HCT116 (cell line): Measurements from ENCODE around the gene GSTA2. TPM values are rescaled to one million over a fixed set of nuclear protein-coding genes. Genes with fewer than 3 reads are reported as not detected.

Experiments
- ATAC-seq: fragments of 200-7000 bp; cut with Tn5 transposase; 2 replicates; pipeline ENCODE4 v1.9.1; 2020; ENCODE audit warnings: mild to moderate bottlenecking, moderate library complexity
- BruUV-seq: library from RNA; stranded (reverse); fragments of 400-500 nt; replicated peaks from 2 replicates; lab custom pipeline; 2021; lab: Mats Ljungman, UMichigan
- CTCF ChIA-PET: fragments of 300-600 bp; sonication (Branson Sonifier 250); formaldehyde crosslinking; loops from one replicate; lab custom pipeline; 2021; ENCODE audit warnings: antibody characterized with exemption; lab: Charles Lee
- POLR2A ChIA-PET: fragments of 300-600, 350-600 bp; sonication (Branson Sonifier 250); formaldehyde crosslinking; loops from one replicate; lab custom pipeline; 2021; ENCODE audit warnings: antibody characterized with exemption; lab: Charles Lee
- RAD21 ChIA-PET, 2 experiments: fragments of 300-600 bp; sonication (Branson Sonifier 250); formaldehyde crosslinking; loops; one replicate each; lab custom pipeline; 2023; ENCODE audit warnings: low total read pairs in 2 of 2; ENCODE audit not compliant: uncharacterized antibody in 2 of 2, unreplicated experiment in 2 of 2, low non-redundant PET in 1 of 2; lab: Charles Lee
- DNase-seq: peaks from one replicate; pipeline ENCODE4 v3.0.0-alpha.2; 2010; ENCODE audit warnings: low read depth, low spot score
- H2AFZ ChIP-seq: fragments of 200-600 bp; shearing (Covaris generic), sonication (generic); 2 replicates; pipeline ENCODE4 v1.6.1; 2017; ENCODE audit warnings: low read depth, mixed run types, mixed read lengths, antibody characterized with exemption, low read length; ENCODE audit not compliant: poor library complexity, severe bottlenecking
- H3K27ac ChIP-seq: 2 replicates; pipeline ENCODE4 v1.5.1; 2012; ENCODE audit warnings: low read depth, low read length
- H3K27me3 ChIP-seq: fragments of 200-600 bp; sonication (generic); 2 replicates; pipeline ENCODE4 v1.6.1; 2016; ENCODE audit warnings: mixed run types, low read length, mixed read lengths; ENCODE audit not compliant: insufficient read depth
- H3K36me3 ChIP-seq, 2 experiments: fragments of 200-500 bp in 1 of 2; fragments of 200-600 bp in 1 of 2; sonication (Bioruptor generic) in 1 of 2; sonication (generic) in 1 of 2; 2 replicates each; pipeline versions ENCODE4 v1.5.1 to v1.6.1; 2014 to 2016; ENCODE audit warnings: low read length in 2 of 2, inconsistent platforms in 1 of 2, mixed read lengths in 1 of 2, mixed run types in 1 of 2; ENCODE audit not compliant: insufficient read depth in 2 of 2, control insufficient read depth in 1 of 2
- H3K4me1 ChIP-seq, 2 experiments: fragments of 200-600 bp in 1 of 2; sonication (generic) in 1 of 2; 2 replicates each; pipeline versions ENCODE4 v1.5.1 to v1.6.1; 2012 to 2017; ENCODE audit warnings: low read length in 2 of 2, inconsistent platforms in 1 of 2, mild to moderate bottlenecking in 1 of 2, mixed read lengths in 1 of 2, mixed run types in 1 of 2, moderate library complexity in 1 of 2; ENCODE audit not compliant: insufficient read depth in 2 of 2, control insufficient read depth in 1 of 2
- H3K4me2 ChIP-seq: fragments of 200-600 bp; sonication (generic); 2 replicates; pipeline ENCODE4 v1.6.1; 2017; ENCODE audit warnings: mixed run types, low read length, mixed read lengths
- H3K4me3 ChIP-seq, 2 experiments: fragments of 200-600 bp in 1 of 2; sonication (generic) in 1 of 2; replicated peaks in 1 of 2; 2 replicates each; pipeline ENCODE4 v1.5.1; 2011 to 2016; ENCODE audit warnings: low read length in 2 of 2, control low read depth in 1 of 2, low read depth in 1 of 2, mild to moderate bottlenecking in 1 of 2, mixed read lengths in 1 of 2, mixed run types in 1 of 2
- H3K79me2 ChIP-seq: fragments of 200-600 bp; sonication (generic); 2 replicates; pipeline ENCODE4 v1.6.1; 2017; ENCODE audit warnings: mild to moderate bottlenecking, mixed run types, low read length, moderate library complexity, mixed read lengths; ENCODE audit not compliant: insufficient read depth
- H3K9ac ChIP-seq: fragments of 200-600 bp; sonication (generic); 2 replicates; pipeline ENCODE4 v1.6.1; 2016; ENCODE audit warnings: low read length, mixed read lengths
- H3K9me2 ChIP-seq: fragments of 200-600 bp; sonication (generic), shearing (Covaris generic); 2 replicates; pipeline ENCODE4 v1.6.1; 2017; ENCODE audit warnings: mixed run types, mild to moderate bottlenecking, moderate library complexity; ENCODE audit not compliant: insufficient read depth
- H3K9me3 ChIP-seq, 2 experiments: fragments of 200-500 bp in 1 of 2; fragments of 200-600 bp in 1 of 2; sonication (Bioruptor generic) in 1 of 2; sonication (generic) in 1 of 2; 2 replicates each; pipeline ENCODE4 v1.6.1; 2014 to 2017; ENCODE audit warnings: low read length in 2 of 2, mixed read lengths in 2 of 2, inconsistent platforms in 1 of 2, low read depth in 1 of 2, mild to moderate bottlenecking in 1 of 2, mixed run types in 1 of 2, moderate library complexity in 1 of 2; ENCODE audit not compliant: control insufficient read depth in 1 of 2, insufficient read depth in 1 of 2
- H4K20me1 ChIP-seq: fragments of 200-600 bp; sonication (generic), shearing (Covaris generic); 2 replicates; pipeline ENCODE4 v1.6.1; 2017; ENCODE audit warnings: mixed run types, mild to moderate bottlenecking, moderate library complexity; ENCODE audit not compliant: insufficient read depth
- CBX3 ChIP-seq: IDR thresholded peaks from 2 replicates; pipeline ENCODE4 v1.6.1; 2012; ENCODE audit warnings: low read depth
- CEBPB ChIP-seq: IDR thresholded peaks from 2 replicates; pipeline ENCODE4 v1.6.1; 2012; ENCODE audit warnings: low read depth
- EGR1 ChIP-seq: IDR thresholded peaks from 2 replicates; pipeline ENCODE4 v1.6.1; 2012; ENCODE audit warnings: low read depth
- ELF1 ChIP-seq: IDR thresholded peaks from 2 replicates; pipeline ENCODE4 v1.6.1; 2012; ENCODE audit warnings: low read depth, borderline replicate concordance
- EZH2 ChIP-seq: fragments of 200-600 bp; sonication (generic); IDR thresholded peaks from 2 replicates; pipeline ENCODE4 v1.6.1; 2017; ENCODE audit warnings: antibody characterized with exemption, mixed run types
- EZH2phosphoT487 ChIP-seq: fragments of 200-600 bp; IDR thresholded peaks from 2 replicates; pipeline ENCODE4 v1.6.1; 2018; ENCODE audit warnings: antibody characterized with exemption, borderline replicate concordance
- JUND ChIP-seq: IDR thresholded peaks from 2 replicates; pipeline ENCODE4 v1.6.1; 2012
- POLR2AphosphoS5 ChIP-seq: IDR thresholded peaks from 2 replicates; pipeline ENCODE4 v1.6.1; 2011; ENCODE audit warnings: mild to moderate bottlenecking, low read depth, low read length, moderate library complexity
- RAD21 ChIP-seq: IDR thresholded peaks from 2 replicates; pipeline ENCODE4 v1.6.1; 2012; ENCODE audit warnings: low read depth, mild to moderate bottlenecking
- SIN3A ChIP-seq: IDR thresholded peaks from 2 replicates; pipeline ENCODE4 v1.6.1; 2012; ENCODE audit warnings: low read depth
- SRF ChIP-seq: IDR thresholded peaks from 2 replicates; pipeline ENCODE4 v1.6.1; 2012; ENCODE audit warnings: low read depth
- TCF7L2 ChIP-seq: IDR thresholded peaks from 2 replicates; pipeline ENCODE4 v1.7.0; 2011; ENCODE audit warnings: borderline replicate concordance, inconsistent platforms; ENCODE audit not compliant: insufficient read depth, insufficient read length; ENCODE audit errors: extremely low read depth
- YY1 ChIP-seq: IDR thresholded peaks from 2 replicates; pipeline ENCODE4 v1.6.1; 2011; ENCODE audit warnings: low read length, low read depth, moderate library complexity, mild to moderate bottlenecking; ENCODE audit not compliant: insufficient replicate concordance; ENCODE audit errors: extremely low read depth
- ZFX ChIP-seq: fragments of 450-650 bp; IDR thresholded peaks from 2 replicates; pipeline ENCODE4 v1.6.1; 2017
- ZNF274 ChIP-seq: fragments of 200-500 bp; sonication (Bioruptor generic); IDR thresholded peaks from 2 replicates; pipeline ENCODE4 v1.6.1; 2014; ENCODE audit warnings: mild to moderate bottlenecking, low read depth, low read length, inconsistent platforms
- intact Hi-C: fragments of 100-400 bp; cut with micrococcal nuclease; formaldehyde crosslinking; loops from 2 replicates; pipeline ENCODE4 v1.10.0; 2022
- total RNA-seq: library from RNA; stranded (reverse); gene quantifications from one replicate; pipeline ENCODE4 v1.2.1, GENCODE V29; 2021; ENCODE audit not compliant: unreplicated experiment
- TF ChIP-seq, protein P1 (sequence below): IDR thresholded peaks from 2 replicates; pipeline ENCODE4 v1.6.1; 2011; ENCODE audit warnings: mild to moderate bottlenecking, low read length, moderate library complexity; ENCODE audit not compliant: insufficient replicate concordance; ENCODE audit errors: extremely low read depth
- TF ChIP-seq, protein P2 (sequence below): IDR thresholded peaks from 2 replicates; pipeline ENCODE4 v1.6.1; 2012
- TF ChIP-seq, protein P3 (sequence below): IDR thresholded peaks from 2 replicates; pipeline ENCODE4 v1.6.1; 2012; ENCODE audit warnings: low read depth

The GSTA2 gene
- total RNA-seq, 1 experiment from 2014 or later: not detected

DNA sequence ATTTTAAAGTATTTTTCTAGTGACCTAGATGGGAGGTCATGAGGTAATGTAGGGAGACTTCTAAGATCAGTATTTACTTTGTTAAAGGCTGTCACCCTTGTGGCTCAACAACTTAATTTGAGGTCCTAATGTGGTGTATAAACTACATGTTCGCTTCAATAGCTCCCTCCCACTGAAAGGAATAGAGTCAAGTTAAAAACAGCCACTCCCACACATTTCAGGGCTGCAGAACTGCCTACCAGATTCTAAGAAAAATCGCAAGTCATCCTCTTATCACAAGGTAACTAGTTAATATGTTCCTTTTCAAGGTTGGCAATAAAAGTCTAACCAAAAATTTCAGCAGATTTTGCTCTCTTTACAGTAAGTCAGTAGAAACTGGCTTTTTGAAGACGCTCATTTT, 25.2 kb upstream of the GSTA2 start:
- DNase-seq (no peak), ATAC-seq (no peak)
- Histone ChIP-seq H3K27me3 (no peaks in the 10 kb centered on the region), H3K27ac (no peak overlapping the region), H3K4me2 (no peak overlapping the region), H3K9me3 (no peaks in the 10 kb centered on the region), H2AFZ (no peak overlapping the region), H3K9ac (no peak overlapping the region), H3K9me2 (no peaks in the 10 kb centered on the region), H4K20me1 (no peaks in the 10 kb centered on the region), H3K4me1 (no peaks in the 10 kb centered on the region), H3K36me3 (no peaks in the 10 kb centered on the region), H3K79me2 (no peaks in the 10 kb centered on the region), H3K4me3 (no peak overlapping the region)
- TF ChIP-seq, protein P1, sequence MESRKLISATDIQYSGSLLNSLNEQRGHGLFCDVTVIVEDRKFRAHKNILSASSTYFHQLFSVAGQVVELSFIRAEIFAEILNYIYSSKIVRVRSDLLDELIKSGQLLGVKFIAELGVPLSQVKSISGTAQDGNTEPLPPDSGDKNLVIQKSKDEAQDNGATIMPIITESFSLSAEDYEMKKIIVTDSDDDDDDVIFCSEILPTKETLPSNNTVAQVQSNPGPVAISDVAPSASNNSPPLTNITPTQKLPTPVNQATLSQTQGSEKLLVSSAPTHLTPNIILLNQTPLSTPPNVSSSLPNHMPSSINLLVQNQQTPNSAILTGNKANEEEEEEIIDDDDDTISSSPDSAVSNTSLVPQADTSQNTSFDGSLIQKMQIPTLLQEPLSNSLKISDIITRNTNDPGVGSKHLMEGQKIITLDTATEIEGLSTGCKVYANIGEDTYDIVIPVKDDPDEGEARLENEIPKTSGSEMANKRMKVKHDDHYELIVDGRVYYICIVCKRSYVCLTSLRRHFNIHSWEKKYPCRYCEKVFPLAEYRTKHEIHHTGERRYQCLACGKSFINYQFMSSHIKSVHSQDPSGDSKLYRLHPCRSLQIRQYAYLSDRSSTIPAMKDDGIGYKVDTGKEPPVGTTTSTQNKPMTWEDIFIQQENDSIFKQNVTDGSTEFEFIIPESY: no peak
- TF ChIP-seq, protein P2, sequence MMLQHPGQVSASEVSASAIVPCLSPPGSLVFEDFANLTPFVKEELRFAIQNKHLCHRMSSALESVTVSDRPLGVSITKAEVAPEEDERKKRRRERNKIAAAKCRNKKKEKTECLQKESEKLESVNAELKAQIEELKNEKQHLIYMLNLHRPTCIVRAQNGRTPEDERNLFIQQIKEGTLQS: no peak
- TF ChIP-seq ZFX (no peak), ZNF274 (no peak), SIN3A (no peak), CBX3 (no peak), EZH2phosphoT487 (no peak), TCF7L2 (no peak), EGR1 (no peak), SRF (no peak), EZH2 (no peak), CEBPB (no peak), YY1 (no peak), RAD21 (no peak), JUND (no peak), ELF1 (no peak), POLR2AphosphoS5 (no peak)
- TF ChIP-seq, protein P3, sequence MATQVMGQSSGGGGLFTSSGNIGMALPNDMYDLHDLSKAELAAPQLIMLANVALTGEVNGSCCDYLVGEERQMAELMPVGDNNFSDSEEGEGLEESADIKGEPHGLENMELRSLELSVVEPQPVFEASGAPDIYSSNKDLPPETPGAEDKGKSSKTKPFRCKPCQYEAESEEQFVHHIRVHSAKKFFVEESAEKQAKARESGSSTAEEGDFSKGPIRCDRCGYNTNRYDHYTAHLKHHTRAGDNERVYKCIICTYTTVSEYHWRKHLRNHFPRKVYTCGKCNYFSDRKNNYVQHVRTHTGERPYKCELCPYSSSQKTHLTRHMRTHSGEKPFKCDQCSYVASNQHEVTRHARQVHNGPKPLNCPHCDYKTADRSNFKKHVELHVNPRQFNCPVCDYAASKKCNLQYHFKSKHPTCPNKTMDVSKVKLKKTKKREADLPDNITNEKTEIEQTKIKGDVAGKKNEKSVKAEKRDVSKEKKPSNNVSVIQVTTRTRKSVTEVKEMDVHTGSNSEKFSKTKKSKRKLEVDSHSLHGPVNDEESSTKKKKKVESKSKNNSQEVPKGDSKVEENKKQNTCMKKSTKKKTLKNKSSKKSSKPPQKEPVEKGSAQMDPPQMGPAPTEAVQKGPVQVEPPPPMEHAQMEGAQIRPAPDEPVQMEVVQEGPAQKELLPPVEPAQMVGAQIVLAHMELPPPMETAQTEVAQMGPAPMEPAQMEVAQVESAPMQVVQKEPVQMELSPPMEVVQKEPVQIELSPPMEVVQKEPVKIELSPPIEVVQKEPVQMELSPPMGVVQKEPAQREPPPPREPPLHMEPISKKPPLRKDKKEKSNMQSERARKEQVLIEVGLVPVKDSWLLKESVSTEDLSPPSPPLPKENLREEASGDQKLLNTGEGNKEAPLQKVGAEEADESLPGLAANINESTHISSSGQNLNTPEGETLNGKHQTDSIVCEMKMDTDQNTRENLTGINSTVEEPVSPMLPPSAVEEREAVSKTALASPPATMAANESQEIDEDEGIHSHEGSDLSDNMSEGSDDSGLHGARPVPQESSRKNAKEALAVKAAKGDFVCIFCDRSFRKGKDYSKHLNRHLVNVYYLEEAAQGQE: no peak
- no TSS peak for BruUV-seq
- ChIA-PET CTCF (no interaction called here), RAD21 (no interaction called here), POLR2A (no interaction called here)
- intact Hi-C loops: no loop called here
